Mucosa of gallbladder (tissue), 1 donor: Measurements from ENCODE around the gene HMCN2. TPM values are rescaled to one million over a fixed set of nuclear protein-coding genes. Genes with fewer than 3 reads are reported as not detected.

Experiments used
- DNase-seq: peaks from one replicate; pipeline ENCODE4 v3.0.0-alpha.2; 2020; ENCODE audit warnings: low spot score
- total RNA-seq: library from RNA; stranded (reverse); gene quantifications from one replicate; pipeline ENCODE4 v1.2.1, GENCODE V29; 2021
- donor health status: DM: no; HTN: no; CAD: no.

HMCN2 gene
- total RNA-seq, 1 donor from 2014 or later: 1.8 TPM

DNA sequence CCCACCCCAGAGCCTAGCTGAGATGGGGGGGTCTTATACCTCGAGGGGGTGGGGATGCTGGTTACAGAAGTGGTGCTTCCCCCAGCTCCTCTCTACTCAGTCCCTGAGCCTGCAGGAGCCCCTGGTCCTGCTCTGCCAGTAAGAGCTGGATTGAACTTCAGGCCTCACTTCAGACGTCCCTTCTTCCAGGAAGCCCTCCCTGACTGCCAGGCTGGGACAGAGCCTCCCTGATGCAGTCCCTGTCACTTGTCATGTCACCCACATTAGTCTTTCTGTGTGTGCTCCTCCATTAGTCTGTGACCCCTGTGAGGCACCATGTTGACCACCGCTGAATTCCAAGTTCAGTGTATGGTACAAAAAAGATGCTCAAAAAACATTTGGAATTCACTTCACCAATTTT, 100.5 kb downstream of the HMCN2 start:
- DNase-seq: no peak

DNA sequence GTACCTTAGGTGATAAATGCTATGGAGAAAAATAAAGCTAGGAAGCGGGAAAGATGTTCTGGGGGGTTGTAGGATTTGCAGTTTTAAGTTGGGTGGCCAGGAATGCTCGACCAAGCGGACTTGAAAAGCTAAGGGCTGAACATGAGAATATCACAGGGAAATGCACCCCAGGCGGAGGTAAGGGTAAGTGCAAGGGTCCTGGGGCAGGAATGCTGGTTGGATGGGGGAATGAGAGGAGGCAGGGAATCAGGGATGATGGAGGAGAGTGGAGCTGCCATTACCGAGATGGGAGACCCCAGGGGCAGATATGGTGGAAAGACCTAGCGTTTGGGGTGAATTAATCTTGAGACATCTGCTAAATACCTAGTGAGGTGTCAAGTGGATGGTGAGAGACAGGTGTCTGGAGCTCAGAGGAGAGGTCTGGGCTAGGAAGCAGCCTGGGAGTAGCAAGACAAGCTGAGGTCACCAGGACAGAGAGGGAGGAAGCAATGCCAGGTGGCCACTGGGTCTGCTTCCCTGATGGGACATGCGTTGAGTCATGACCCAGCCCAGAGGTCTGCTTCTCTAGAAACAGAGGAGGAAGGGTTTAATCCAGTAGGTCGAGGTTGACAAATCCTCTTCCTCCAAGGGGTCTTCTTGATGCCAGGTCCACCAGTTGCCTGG, 101.5 kb downstream of the HMCN2 start:
- DNase-seq: no peak

DNA sequence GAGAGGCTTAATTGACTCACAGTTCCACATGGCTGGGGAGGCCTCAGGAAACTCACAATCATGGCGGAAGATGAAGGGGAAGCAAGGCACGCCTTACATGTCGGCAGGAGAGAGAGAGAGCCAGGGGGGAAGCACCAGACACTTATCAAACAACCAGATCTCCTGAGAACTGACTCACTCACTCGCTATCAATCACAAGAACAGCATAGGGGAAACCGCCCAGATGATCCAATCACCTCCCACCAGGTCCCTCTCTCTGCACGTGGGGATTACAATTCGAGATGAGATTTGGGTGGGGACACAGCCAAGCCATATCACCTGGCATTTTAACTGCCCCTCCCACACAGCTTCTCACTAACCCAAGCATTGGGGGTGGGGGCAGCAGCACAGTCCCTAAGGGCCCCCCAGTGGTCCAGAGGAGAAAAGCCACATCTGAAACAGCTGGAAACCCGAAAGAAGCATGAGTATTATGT, 103.1 kb downstream of the HMCN2 start:
- no peak for DNase-seq

DNA sequence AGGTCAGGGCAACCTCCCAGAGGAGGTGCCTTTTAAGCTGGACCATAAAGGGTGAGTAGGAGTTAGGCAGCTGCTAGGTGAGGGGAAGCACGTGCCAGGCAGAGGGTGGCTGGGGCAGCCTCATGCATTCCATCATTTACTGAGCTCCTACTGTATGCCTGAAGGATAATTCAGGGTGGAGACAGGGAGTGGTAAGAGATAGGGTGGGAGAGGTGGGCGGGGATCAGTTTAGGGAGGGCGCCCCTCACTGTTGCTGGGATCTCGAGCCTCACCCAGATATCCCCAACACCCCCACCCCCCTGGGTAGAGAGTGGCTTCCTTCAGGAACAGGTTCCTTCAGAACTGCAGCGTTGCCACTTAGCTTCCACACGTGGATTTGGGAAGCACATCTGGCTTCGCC, 104.7 kb downstream of the HMCN2 start:
- no peak for DNase-seq

DNA sequence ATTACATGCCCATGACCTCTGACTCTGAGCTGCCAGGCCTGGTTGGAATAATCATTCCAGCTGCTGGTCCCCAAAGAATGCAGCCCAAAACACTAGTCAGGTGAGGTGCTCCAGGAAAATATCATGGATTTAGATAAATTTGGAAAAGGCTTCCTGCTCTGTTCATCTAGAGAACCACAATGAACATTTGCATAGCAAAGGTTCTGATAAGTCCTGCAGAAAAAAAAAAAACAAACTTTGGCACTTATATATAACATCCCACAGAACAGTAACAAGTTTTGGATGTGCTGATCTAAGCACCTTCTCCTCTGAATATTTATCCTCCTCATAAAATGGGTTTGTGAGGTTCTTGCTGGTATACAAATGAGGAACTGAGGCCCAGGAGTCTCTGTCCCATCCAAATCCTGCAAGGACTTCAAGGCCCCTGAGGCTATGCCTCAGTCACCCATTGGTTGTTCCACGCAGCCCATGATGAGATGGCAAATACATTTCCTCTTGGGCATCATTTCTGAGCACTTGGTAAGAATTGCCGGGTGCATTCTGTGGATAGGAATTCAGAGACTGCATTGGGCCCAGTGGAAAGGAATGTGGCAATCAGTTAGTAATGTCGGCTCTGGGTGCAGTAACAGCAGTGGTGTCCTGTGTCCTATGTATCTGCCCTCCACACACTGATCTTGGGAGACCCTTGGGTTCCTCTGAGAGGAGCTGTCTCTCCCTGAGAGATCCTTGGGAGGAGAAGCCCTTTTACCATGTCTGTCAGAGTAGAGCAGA, 105.8 kb downstream of the HMCN2 start:
- no peak for DNase-seq

DNA sequence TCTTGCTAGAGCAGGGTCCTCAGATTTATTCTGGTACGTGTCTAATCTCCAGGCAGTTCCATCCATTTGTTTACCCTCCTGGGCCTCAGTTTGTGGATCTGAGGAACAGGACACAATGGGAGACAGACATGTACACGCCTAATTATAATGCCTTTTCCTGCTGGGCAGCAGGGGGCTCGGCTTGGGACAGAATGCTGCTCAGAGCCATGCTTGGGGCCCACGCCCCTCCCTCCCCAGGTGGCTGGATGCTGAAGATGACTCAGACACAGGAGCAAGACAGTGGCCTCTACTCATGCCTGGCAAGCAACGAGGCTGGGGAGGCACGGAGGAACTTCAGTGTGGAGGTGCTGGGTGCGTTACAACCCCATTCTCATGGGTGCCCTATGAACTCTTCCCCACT, 106.5 kb downstream of the HMCN2 start:
- DNase-seq: no peak

DNA sequence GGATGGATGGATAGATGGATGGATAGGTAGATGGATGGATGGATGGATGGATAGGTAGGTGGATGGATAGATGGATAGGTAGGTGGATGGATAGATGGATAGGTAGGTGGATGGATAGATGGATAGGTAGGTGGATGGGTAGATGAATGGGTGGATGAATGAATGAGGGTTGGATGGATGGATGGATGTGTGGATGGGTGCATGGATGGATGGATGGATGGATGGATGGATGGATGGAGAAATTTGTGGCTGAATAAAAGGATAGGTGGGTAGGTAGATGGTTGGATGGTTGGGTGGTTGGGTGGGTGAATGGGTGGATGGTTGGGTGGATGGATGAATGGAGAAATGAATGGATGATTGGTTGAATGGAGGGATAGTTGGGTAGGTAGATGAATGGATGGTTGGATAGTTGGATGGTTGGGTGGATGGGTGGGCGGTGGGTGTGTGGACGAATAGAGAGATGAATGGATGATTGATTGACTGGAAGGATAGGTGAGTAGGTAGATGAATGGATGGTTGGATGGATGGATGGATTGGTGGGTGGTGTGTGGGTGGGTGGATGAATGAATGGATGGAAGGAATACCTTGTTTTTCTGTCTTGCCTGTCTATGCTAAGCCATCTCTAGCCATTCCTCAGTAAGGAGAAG, 108.2 kb downstream of the HMCN2 start:
- DNase-seq: no peak

DNA sequence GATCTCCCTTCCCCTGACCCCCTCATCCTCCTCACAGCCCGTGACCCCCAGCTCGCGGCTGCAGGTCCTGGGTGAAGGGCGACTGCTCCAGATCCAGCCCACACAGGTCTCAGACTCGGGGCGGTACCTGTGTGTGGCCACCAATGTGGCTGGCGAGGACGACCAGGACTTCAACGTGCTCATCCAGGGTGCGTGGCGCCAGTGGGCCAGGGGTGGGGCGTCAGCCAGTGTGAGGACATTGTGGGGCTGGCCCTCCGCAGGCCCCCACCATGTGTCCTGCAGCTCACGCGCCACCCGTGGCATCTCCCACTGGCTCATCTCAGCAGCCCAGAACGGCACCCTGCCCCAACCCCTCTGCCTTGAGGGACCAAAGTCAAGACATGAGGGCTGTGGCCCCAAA, 112.1 kb downstream of the HMCN2 start:
- no peak for DNase-seq

DNA sequence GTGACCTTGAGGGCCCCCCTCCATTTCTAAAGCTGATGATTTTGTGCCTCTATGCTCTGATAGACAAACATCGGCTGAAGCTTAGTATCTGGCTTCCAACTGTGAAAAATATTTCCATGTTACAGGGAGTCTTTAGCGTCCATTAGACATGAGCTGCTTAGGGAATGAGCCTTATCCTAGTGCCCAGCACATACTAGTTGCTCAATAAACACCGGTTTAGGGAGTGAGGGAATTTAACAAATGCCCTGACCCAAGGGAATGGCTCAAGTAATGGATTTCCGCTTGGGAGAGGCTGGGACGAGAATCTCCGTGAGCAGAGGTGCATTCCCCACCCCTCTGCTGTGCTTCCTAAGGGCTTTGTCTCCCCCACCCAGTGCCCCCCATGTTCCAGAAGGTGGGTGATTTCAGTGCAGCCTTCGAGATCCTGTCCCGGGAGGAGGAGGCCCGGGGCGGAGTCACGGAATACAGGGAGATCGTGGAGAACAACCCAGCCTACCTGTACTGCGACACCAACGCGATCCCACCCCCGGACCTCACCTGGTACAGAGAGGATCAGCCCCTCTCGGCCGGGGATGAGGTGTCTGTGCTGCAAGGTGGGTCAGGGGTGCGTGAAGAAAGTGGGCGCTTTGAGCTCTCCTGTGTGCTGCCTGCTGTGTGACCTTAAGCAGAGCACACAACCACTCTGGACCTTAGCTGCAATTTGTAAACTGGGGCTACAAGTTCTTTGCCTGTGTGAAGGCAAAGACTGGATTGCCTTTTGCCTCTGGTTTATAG, 113.5 kb downstream of the HMCN2 start:
- no peak for DNase-seq

DNA sequence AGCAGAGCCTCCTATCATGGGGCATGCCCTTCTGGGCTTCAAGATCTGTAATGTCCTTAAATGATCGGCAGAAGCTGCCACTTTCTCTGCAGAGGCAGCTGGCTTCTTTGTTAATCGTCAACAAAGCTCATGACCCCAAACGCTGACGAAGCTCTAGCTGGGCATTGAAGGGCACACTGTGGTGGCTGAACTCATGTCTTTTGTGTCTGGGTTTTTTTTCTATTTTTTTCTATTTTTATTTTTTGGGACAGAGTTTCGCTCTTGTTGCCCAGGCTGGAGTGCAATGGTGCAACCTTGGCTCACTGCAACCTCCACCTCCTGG, 114.0 kb downstream of the HMCN2 start:
- no peak for DNase-seq

DNA sequence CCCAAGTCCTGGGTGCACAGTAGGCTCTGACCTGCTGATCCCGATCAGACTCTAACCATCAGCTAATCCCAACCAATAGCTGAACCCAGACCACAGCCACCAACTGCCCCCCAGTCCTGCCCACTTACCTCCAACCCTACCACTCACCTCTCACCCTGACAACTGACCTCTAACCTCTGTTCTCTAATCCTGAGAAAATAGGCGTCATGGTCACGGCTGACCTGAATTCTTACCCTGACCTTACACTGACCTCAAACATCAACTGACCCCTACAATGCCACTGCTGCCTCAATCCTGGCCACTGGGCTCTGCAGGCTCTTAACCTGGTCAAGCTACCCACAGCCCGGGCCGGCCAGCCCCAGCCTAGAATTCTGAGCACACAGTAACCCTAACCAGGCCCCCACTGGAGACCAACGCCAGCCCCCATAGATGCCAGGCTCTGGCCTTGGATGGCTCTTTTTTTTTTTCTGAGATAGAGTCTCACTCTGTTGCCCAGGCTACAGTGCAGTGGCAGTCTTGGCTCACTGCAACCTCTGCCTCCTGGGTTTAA, 115.4 kb downstream of the HMCN2 start:
- DNase-seq: no peak

DNA sequence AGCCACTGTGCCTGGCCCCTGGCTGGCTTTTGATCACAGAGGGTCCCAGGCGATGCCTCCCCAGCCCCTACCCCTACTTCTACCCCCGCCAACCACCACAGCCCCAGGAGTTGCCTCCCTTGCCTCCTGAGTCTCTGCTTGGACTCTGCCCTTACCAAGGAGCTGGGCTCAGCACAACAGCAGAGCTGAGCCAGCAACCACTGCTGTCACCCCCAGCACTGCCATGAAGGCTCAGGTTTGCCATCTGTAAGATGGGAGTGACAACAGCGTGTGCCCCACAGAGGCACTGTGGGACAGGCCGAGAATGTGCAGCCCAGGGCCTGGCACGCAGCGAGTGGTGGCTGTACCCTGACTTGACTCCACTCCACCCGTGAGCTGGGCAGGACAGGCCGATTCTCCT, 116.1 kb downstream of the HMCN2 start:
- no peak for DNase-seq

DNA sequence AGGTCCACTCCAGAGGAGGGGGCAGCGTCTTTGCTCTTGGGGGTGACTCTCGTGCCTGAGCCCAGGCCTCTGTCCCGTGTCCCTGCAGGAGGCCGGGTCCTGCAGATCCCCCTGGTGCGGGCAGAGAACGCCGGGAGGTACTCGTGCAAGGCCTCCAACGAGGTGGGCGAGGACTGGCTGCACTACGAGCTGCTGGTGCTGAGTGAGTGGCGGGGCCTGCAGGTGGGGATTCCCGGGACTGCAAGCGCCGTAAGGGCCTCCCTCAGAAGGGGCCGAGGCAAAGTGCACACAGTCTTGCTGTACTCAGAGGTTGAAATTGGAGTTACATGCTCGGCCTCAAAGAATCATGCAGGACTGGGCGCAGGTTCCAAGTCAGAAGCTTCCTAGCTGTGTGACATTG, 116.5 kb downstream of the HMCN2 start:
- DNase-seq: no peak

DNA sequence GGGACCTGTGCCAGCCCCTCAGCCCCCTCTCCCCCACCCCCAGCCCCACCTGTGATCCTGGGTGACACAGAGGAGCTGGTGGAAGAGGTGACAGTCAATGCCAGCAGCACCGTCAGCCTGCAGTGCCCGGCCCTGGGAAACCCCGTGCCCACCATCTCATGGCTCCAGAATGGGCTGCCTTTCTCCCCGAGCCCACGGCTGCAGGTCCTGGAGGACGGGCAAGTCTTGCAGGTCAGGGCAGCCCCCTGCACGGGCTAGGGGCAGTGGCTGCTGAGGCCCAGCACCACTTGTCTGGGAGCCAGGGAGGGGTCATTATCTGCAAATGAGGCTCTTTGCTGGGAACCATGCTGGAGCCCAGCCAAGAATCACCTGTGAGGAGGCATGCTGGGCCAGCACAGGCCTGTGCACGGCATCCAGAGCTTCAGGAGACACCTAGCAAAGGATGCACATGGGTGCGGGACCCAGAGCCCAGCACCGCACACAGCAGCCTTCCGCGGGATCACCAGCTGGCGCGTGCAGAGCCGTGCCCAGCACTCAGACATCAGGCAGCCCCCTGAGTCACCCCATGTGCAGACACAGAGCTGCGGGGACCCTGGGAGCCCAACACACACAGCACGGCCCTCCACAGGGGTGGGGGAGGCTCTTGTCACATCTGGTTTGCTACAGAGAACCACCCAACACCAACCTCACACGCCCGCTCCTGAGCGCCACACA, 117.2 kb downstream of the HMCN2 start:
- no peak for DNase-seq

DNA sequence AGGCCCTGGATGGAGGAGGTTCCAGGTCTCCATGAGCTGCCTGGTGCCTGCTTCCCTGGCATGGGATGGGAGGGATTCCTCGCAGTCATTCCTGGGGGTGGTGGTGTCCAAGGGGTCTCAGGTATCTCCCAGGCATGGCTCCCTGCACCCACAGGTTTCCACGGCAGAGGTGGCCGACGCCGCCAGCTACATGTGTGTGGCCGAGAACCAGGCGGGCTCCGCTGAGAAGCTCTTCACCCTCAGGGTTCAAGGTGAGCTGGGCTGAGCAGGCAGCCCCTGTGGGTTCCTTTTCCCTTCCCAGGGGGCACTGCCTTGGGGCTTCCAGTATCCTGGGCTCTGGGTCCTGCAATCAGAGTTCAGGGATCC, 117.8 kb downstream of the HMCN2 start:
- DNase-seq: no peak

DNA sequence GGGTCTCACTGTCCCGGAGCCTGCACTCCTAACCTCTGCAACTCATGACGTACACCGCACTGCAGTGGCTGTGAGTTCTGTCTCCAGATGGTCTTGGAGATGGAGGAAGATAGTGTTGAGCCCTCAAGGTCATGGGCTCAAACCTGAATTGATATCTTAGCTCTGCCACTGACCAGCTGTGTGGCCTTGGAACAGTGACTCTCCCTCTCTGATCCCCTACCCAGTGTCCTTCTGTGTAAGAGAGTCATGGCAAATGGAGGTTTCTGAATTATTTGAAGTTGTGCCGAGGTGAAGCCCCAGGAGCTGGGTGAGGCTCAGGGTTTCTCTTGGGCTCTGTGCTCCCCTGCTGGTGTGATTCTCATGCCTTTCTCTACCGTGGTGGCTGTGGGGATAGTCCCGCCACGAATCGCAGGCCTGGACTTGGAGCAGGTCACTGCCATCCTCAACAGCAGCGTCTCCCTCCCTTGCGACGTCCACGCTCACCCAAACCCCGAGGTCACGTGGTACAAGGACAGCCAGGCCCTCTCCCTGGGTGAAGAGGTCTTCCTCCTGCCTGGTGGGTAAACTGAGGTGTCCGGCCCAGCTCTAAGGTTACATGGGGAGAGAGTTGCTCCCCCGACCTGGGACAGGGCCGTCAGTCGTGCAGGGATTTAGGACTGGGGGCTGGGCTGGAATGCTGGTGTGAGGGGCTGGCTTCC, 118.6 kb downstream of the HMCN2 start:
- no peak for DNase-seq

DNA sequence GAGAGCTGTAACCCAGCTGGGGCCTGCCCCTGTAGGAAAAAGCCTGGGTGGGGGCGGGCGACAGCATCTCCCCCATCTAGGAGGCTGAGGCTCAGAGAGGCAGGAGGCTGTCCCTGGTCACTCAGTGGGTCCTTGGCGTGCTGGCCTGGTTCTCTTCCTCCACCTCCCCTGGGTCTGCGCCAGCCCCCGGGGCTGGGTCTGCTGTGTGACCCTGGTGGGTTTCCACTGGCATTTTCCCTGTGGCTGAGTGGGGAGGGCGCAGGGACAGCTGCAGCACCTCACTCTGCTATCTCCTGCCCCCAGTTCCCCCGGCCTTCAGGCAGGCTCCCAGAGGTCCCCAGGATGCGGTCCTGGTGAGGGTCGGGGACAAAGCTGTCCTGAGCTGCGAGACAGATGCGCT, 119.7 kb downstream of the HMCN2 start:
- no peak for DNase-seq

DNA sequence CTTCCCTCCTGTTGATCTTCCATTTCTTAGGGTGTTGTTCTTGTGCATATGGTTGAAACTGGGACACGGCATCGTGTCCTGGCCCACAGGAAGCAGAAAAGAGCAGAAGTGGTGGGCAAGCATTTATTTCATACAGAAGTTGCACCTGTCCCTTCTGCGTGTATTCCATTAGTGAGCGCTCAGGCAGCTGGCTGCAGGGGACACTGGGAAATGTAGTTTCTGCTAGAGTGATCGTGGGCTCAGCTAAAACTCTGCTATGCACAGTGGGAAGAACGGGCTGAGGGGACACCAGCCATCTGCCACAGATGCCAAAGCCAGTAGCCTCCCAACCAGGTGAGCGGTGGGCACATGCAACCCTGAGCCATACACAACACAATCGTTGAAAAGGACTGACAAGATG, 121.8 kb downstream of the HMCN2 start:
- no peak for DNase-seq

DNA sequence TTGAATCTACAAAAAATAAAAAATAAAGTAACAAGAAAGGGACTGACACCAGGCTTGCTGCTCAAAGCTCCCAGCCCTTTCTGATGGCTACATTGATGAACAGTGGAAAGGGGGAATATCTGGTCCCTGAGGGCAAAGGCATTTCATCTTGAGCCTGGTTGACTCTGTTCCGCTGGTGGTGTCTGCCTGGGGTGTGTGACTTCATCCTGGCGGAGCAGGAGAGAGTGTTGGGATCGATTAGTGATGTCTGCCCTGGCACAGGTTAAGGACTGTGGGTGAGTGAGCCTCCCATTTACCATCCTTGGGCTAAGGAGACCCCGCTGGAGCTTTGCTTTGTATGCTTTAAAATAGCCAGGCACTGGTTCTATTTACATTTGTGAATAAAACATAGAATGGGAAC, 122.3 kb downstream of the HMCN2 start:
- no peak for DNase-seq

DNA sequence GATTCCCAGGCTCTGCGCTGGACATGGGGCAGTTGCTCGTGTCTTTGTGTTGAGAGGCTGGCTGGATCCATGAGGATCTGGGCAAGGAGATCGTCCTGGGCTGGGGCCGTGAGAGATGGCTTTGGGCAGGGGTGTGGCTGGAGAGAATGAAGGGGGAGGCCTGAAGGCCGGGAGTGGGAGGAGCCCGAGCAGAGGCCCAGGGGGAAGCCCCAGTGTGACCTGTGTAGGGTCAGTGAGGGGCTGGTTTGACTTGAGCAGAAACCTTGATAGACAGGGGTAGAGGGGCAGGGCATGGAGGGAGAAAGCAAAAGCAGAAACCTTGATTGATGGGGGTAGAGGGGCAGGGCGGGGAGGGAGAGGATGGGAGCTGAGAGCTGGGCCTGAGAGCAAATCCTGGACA, 124.8 kb downstream of the HMCN2 start:
- no peak for DNase-seq

DNA sequence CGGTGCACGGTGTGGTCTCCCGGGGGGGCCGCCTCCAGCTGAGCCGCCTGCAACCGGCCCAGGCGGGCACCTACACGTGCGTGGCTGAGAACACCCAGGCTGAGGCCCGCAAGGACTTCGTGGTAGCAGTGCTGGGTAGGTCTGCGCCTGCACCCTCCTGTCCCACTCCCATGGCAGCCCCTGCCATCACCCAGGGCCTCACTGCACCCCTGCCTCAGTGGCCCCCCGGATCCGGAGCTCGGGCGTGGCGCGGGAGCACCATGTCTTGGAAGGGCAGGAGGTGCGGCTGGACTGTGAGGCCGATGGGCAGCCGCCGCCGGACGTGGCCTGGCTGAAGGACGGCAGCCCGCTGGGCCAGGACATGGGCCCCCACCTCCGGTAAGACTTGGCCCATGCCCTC, 125.4 kb downstream of the HMCN2 start:
- no peak for DNase-seq
